ENCODE results near the gene PLA2G4F. TPM values are rescaled to one million over a fixed set of nuclear protein-coding genes. Genes with fewer than 3 reads are reported as not detected.

The PLA2G4F gene
- total RNA-seq, 2 experiments from 2014 or later, result not detected

DNA sequence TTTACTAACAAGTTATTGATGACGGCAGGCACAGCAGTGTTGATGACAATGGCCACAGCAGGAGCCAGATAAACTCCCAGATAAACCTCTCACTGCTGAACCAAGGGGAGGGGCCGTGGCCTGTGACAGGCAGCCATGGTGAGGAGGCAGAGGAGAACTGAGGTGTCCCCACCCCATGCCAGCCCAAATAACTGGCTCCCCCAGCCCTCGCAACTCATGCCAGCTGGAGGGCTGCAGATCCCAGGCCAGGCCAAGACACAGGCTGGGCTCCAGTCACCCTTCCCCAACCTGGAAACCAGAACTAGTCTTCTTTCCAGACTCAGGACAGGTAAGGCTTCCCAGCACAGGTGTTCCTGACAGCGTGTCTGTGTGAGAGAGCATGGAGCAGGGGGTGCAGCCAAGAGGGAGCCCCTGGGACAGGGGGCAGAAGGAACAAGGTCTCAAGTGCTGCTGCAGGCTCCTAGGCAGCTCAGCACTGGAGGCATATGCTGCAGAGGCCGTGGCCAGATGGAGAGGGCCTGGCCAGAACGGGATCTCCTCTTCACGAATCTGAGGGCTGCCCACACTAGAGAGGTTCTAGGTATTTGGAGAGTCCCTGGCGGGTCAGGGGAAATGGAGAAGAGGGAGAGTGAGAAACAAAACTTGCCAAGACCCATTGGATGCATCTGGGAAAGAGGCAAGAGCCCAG is 15.9 kb downstream of the PLA2G4F start:
- no peak for TF ChIP-seq CTCF (IDR thresholded peaks at IDR 0.05)
- Histone ChIP-seq H3K4me1 (ENCODE audit: insufficient read depth, low read length) (no peaks in the 10 kb centered on the region), H3K4me3 (ENCODE audit: low read length) (no peak overlapping the region), H3K27me3 (ENCODE audit: control insufficient read depth in 1 of 2, insufficient read depth in 2 of 2, low read length in 2 of 2) (no peaks in the 10 kb centered on the region), H3K36me3 (ENCODE audit: insufficient read depth, low read length) (no peaks in the 10 kb centered on the region), H3K9me3 (ENCODE audit: control insufficient read depth in 1 of 2, insufficient read depth in 1 of 2, low read length in 2 of 2) (no peaks in the 10 kb centered on the region), H3K27ac (ENCODE audit: low read depth in 1 of 2, low read length in 2 of 2) (no peak overlapping the region)
- intact Hi-C loops (cut with DNase I, micrococcal nuclease), result no loop called here
- Mint-ChIP-seq H3K4me3 (no peak overlapping the region), H3K9me3 (no peaks in the 10 kb centered on the region), H3K4me1 (ENCODE audit: low read depth) (no peaks in the 10 kb centered on the region), H3K27me3 (peaks cover 6% of the 10 kb centered on the region), H3K27ac (no peak overlapping the region), H3K36me3 (ENCODE audit: low read depth) (no peaks in the 10 kb centered on the region)
- ChIA-PET CTCF (no interaction called here), POLR2A (no interaction called here)
- DNase-seq, result peak in 1 of 14 experiments; percentile 11
- ATAC-seq (ENCODE audit: poor library complexity), result no peak

DNA sequence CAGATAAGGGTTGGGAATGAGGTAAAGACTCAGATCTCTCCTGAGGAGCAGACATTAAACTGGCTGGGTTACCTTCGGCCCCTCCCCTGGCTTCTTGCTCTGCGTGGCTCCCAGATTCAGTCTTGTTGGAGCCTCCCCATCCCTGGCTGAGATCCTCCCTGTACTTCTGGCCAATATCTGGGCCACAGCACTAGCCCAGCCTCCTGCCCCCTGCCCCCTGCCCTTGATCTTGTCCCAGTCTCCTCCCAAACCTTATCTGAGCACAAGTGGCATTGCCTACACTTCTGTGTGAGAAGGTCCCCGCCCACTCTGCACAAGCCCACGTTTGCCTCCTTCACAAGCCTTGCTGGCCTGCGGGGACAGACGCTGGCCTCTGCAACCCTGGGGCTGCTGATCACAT is 16.8 kb downstream of the PLA2G4F start:
- POLR2A ChIA-PET, result no interaction called here
- H3K36me3 Mint-ChIP-seq (ENCODE audit: low read depth), result no peaks in the 10 kb centered on the region
- no peaks in the 10 kb centered on the region for H3K4me1 Mint-ChIP-seq (ENCODE audit: low read depth)
- Histone ChIP-seq H3K9me3 (ENCODE audit: control insufficient read depth in 1 of 2, insufficient read depth in 1 of 2, low read length in 2 of 2) (no peaks in the 10 kb centered on the region), H3K4me3 (ENCODE audit: low read length) (no peak overlapping the region), H3K36me3 (ENCODE audit: insufficient read depth, low read length) (no peaks in the 10 kb centered on the region), H3K4me1 (ENCODE audit: insufficient read depth, low read length) (no peaks in the 10 kb centered on the region), H3K27me3 (ENCODE audit: control insufficient read depth in 1 of 2, insufficient read depth in 2 of 2, low read length in 2 of 2) (no peaks in the 10 kb centered on the region), H3K27ac (ENCODE audit: low read depth in 1 of 2, low read length in 2 of 2) (no peak overlapping the region)
- no peak overlapping the region for H3K27ac Mint-ChIP-seq
- CTCF ChIA-PET, result interaction anchor here (1.4 kb wide), 1 partner anchor 150 kb away, joined by 3 read pairs; no protein-coding TSS in a partner anchor
- intact Hi-C loops (cut with DNase I, micrococcal nuclease), result no loop called here
- H3K27me3 Mint-ChIP-seq, result peaks cover under 1% of the 10 kb centered on the region
- TF ChIP-seq CTCF (IDR thresholded peaks at IDR 0.05), result no peak
- H3K4me3 Mint-ChIP-seq, result no peak overlapping the region
- DNase-seq, result peak in 1 of 14 experiments; percentile 21
- H3K9me3 Mint-ChIP-seq, result no peaks in the 10 kb centered on the region
- no peak for ATAC-seq (ENCODE audit: poor library complexity)

- POLR2A ChIA-PET, result no interaction called here
- no peaks in the 10 kb centered on the region for H3K4me1 Mint-ChIP-seq (ENCODE audit: low read depth)
- H3K27me3 ChIP-seq (ENCODE audit: control insufficient read depth in 1 of 2, insufficient read depth in 2 of 2, low read length in 2 of 2), result no peaks in the 10 kb centered on the region
- no peak overlapping the region for H3K27ac ChIP-seq (ENCODE audit: low read depth in 1 of 2, low read length in 2 of 2)
- CTCF ChIA-PET, result interaction anchor here (1.4 to 1.7 kb wide), 2 partner anchors 12 to 149 kb away, joined by 3 to 7 read pairs; no protein-coding TSS in a partner anchor
- H3K27ac Mint-ChIP-seq, result no peak overlapping the region
- intact Hi-C loops (cut with DNase I, micrococcal nuclease), result no loop called here
- peak in 1 of 14 experiments; percentile 16 for DNase-seq
- no peaks in the 10 kb centered on the region for H3K36me3 Mint-ChIP-seq (ENCODE audit: low read depth)
- no peak for ATAC-seq (ENCODE audit: poor library complexity)
- no peaks in the 10 kb centered on the region for H3K9me3 Mint-ChIP-seq
- H3K27me3 Mint-ChIP-seq, result no peaks in the 10 kb centered on the region
- no peaks in the 10 kb centered on the region for H3K36me3 ChIP-seq (ENCODE audit: insufficient read depth, low read length)
- H3K4me3 ChIP-seq (ENCODE audit: low read length), result no peak overlapping the region
- H3K4me1 ChIP-seq (ENCODE audit: insufficient read depth, low read length), result no peaks in the 10 kb centered on the region
- no peak overlapping the region for H3K4me3 Mint-ChIP-seq
- H3K9me3 ChIP-seq (ENCODE audit: control insufficient read depth in 1 of 2, insufficient read depth in 1 of 2, low read length in 2 of 2), result peaks cover 0 to under 1% of the 10 kb centered on the region in 2 experiments
- no peak for TF ChIP-seq CTCF (IDR thresholded peaks at IDR 0.05)
Measured at GRCh38 chr15:42138968-42139386, 17.5 kb downstream of the PLA2G4F start.

All from CD4-positive, alpha-beta T cell (primary cell).